Measurements from ENCODE around the gene CLEC16A.

DNA sequence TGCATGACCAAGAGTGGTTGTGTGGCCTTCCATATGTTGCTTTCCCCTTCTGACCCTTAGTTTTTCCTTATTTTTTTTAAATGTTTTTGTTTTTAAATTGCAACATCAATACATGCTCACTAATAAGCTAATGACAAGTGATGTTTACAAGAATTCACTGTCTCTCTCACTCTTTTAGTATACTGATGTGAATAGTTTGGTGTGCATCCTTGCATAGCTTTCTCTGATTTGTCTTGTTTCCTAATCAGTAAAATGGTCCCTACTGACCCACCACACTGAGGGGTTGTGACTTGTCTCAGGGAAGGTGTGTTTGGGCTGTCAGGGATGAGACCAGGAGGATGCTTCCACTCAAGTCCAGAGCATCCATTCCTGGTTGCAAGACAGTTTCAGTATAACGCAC, 41.4 kb upstream of the CLEC16A start:
- TF ChIP-seq, protein P1, sequence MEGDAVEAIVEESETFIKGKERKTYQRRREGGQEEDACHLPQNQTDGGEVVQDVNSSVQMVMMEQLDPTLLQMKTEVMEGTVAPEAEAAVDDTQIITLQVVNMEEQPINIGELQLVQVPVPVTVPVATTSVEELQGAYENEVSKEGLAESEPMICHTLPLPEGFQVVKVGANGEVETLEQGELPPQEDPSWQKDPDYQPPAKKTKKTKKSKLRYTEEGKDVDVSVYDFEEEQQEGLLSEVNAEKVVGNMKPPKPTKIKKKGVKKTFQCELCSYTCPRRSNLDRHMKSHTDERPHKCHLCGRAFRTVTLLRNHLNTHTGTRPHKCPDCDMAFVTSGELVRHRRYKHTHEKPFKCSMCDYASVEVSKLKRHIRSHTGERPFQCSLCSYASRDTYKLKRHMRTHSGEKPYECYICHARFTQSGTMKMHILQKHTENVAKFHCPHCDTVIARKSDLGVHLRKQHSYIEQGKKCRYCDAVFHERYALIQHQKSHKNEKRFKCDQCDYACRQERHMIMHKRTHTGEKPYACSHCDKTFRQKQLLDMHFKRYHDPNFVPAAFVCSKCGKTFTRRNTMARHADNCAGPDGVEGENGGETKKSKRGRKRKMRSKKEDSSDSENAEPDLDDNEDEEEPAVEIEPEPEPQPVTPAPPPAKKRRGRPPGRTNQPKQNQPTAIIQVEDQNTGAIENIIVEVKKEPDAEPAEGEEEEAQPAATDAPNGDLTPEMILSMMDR (IDR thresholded peaks at IDR 0.05): no peak
- TF ChIP-seq EZH2 (IDR thresholded peaks at IDR 0.05) (no peak), EZH2phosphoT487 (IDR thresholded peaks at IDR 0.05) (no peak)
